NB4 (cell line): Measurements from ENCODE around the gene SMO.

Experiments
- CTCF ChIP-seq: IDR thresholded peaks from one replicate; pipeline ENCODE4 v1.5.1; 2012; ENCODE audit warnings: low read depth, low read length
- MAX ChIP-seq: IDR thresholded peaks from 2 replicates; pipeline ENCODE4 v1.6.1; 2011; ENCODE audit warnings: low read depth, low read length
- MYC ChIP-seq: IDR thresholded peaks from 2 replicates; pipeline ENCODE4 v1.6.1; 2011; ENCODE audit warnings: low read depth, low read length
- POLR2A ChIP-seq: IDR thresholded peaks from 2 replicates; pipeline ENCODE4 v1.6.1; 2011; ENCODE audit warnings: mild to moderate bottlenecking; ENCODE audit not compliant: insufficient read length; ENCODE audit errors: extremely low read depth

- TF ChIP-seq CTCF (no peak), POLR2A (no peak), MAX (no peak), MYC (no peak)
These were observed 63.7 kb downstream of the SMO start for GRCh38 chr7:129252128-129252527.
